TTC549 (cell line): ENCODE measurements around the gene LRR1.
"Not testable (repeated sequence)": the region's sequence is repeated elsewhere in the genome, so short reads cannot be mapped to it uniquely, and the experiment has no call there.

Experiments used
- FAIRE-seq: peaks from 2 replicates; lab custom pipeline; 2012; peaks lifted over from hg19 to GRCh38; lab: Jason Lieb, UNC

The LRR1 gene

DNA sequence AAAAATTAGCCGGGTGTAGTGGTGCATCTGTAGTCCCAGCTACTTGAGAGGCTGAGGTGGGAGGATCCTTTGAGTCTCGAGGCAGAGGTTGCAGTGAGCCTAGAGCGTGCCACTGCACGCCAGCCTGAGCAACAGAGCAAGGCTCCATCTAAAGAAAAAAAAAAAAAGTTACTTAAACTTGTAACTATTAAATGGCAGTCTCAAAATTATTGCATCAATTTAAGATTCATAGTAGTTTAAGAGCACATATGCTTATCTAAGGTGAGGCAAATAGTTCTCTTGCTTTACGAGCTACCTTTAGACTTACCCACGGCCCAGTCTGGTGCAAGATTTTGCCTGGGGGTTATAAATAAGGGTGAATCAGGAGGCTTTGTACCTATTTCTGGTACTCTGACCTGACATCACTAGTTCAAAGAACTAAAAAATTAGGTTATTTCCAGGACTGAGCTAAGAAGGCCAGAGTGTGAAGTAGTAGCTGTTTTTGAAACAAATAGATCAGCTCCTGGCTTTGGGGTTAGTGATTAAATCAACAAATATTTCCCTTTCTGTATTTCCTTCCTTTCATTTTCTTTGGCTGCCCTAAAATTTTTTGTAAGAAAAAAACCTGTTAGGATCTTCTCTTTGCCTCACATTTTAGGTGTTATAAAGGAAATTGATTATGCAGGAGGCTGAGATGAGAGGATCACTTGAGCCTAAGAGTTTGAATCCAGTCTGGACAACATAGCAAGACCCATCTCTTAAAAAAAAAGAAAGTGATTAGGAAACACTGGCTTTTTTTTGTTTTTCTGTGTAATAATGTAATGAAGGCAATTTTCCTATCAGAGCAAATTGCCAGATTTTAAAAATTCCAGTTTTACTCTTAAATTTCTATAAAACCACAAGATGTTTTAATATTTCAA is 25.4 kb downstream of the LRR1 start:
- FAIRE-seq: no peak

DNA sequence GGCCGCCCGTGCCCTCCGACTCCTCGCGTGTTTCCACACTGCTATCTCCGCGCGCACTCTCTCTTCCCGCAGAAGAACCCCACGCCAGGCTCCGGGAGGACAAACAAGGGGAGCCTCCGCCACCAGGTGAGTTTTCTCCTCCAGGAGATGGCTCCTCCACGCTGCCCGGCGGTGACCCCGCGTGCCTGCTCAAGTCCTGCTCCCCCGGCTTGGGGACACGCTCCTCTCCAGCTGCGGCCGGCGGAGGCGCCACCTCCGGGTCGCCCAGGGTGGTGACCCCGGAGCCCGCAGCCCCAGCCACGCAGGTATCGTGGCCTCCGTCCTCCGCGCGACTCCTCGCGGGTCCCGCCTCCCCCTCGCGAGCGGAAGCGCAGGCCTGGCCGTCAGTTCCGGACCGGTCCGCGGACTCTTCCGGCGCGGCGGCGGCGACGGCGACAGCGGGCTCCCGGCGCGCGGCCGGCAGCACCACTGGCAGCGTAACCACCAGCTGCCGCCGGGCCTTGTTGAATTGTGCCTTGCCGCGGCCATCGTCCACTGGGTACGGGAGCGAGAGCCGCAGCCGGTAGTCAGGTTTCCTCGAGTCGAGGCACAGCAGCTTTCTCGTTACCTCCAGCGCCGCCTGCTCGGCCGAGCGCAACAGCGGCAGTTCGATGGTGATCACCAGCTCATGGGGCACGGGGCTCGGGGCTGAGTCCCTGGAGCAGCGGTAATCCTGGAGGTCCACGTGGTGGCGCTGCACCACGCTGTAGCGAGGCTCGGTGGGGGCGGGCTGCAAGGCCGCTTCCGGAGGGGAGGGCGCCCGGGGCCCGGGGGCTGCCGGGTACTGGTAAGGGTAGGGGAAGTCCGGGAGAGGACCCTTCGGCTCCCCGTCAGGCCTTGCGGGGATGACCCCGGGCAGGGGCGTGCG is 35.2 kb downstream of the LRR1 start:
- FAIRE-seq: no peak

- no peak for FAIRE-seq
Observed at GRCh38 chr14:49634547-49635334, 36.0 kb downstream of the LRR1 start, which contains the start of gene DNAAF2. Gene DNAAF2 (minus strand): TSS chr14:49635244. CDS start chr14:49635149, 95 bp downstream.

DNA sequence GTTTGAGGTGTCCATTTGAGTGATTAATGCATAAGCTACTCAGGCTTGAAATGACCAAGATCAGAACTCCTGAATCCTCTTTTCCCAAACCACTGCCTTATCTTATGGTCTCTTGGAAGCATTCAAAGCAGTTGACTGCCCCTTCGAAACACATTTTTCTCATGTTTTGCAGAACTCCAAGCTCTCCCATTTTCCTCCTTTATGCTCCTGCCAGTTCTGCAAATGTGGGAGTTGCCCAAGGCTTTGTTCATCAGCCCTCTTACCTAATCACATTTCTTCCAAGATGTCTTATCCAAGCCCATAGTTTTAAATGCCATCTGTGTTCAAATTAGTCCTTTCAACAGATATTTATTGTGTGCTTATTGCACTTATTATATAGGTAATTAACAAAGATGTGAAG is 38.1 kb downstream of the LRR1 start:
- no peak for FAIRE-seq

DNA sequence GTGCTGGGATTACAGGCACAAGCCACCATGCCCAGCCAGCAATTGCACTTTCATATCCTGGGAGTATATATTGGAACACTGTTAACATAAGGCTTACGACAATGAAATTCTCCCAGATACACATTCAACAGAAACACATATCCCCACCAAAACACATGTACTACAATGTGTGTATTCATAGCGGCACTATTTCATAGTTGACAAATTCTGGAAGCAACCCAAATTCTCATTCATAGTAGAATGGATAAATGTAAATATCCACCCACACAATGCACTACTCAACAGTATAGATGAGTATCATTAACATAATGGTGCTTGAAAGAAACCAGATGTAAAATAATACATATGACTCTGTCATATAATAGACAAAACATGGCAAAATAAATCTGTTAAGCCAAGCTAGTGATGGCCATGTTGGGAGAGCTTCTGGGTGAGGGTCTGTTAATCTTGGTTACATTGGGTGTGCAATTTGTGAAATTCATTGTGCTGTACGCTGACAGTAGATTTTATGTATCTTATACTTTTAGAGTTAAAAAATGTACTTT is 38.9 kb downstream of the LRR1 start:
- FAIRE-seq: no peak

- no peak for FAIRE-seq
Observed at GRCh38 chr14:49640540-49641417, 42.0 kb downstream of the LRR1 start.

GRCh38 chr14:49641697-49642129 is 43.0 kb downstream of the LRR1 start:
- no peak for FAIRE-seq

DNA sequence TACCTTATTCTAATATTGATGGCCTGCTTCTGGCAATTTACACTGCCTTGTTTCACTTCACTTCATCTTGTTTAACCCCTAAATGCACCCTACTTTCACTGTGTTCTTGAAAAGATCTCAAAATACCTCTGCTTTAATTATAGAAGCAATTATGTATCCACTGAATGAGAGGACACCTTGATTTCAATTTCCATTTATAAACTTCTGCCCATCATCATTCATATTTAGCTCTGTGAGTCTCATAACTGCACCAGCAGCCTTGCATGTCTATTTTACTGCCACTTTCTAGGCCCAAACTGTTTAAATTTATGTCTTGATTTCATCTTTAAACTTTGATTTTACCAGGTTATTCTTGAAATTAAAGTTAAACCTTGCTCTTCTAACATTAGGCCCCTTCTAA is 43.4 kb downstream of the LRR1 start:
- no peak for FAIRE-seq

- FAIRE-seq: peak; percentile 78
Observed at GRCh38 chr14:49653508-49653907, 54.8 kb downstream of the LRR1 start.

GRCh38 chr14:49654511-49654910 is 55.8 kb downstream of the LRR1 start:
- FAIRE-seq: peak; percentile 32

DNA sequence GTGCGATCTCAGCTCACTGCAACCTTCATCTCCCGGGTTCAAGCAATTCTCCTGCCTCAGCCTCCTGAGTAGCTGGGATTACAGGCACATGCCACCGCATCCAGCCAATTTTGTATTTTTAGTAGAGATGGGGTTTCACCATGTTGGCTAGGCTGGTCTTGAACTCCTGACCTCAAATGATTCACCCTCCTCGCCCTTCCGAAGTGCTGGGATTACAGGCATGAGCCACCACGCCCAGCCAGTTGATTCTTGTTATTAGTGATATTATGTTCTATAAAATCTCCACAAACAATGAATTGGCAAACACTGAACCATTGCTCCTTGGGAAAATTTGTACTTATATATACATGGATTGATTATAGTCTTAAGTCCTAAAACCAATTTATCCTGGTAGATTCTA is 58.8 kb downstream of the LRR1 start:
- FAIRE-seq: not testable (repeated sequence)

GRCh38 chr14:49659526-49660455 is 61.1 kb downstream of the LRR1 start:
- FAIRE-seq: no peak
